ENCODE results near the gene GLCCI1.
"Not testable (repeated sequence)": the region's sequence is repeated elsewhere in the genome, so short reads cannot be mapped to it uniquely, and the experiment has no call there.

Gene GLCCI1

GRCh38 chr7:8084836-8085235 is 116.2 kb downstream of the GLCCI1 start:
- no peak overlapping the region for H3K9ac ChIP-seq (ENCODE audit: low read length)

GRCh38 chr7:8085420-8085819 is 116.8 kb downstream of the GLCCI1 start:
- Histone ChIP-seq H3K27me3 (ENCODE audit: control insufficient read depth, insufficient read depth, low read length) (no peaks in the 10 kb centered on the region), H3K9ac (ENCODE audit: low read length) (no peak overlapping the region), H3K36me3 (ENCODE audit: control insufficient read depth, low read depth, low read length) (peaks cover 3% of the 10 kb centered on the region), H3K4me1 (ENCODE audit: control insufficient read depth, low read depth, low read length) (peaks cover 12% of the 10 kb centered on the region), H3K4me3 (ENCODE audit: low read length) (no peak overlapping the region), H3K9me3 (ENCODE audit: control insufficient read depth, low read depth, low read length) (no peaks in the 10 kb centered on the region), H3K27ac (ENCODE audit: low read length) (no peak overlapping the region)

More at GRCh38 chr7:8084836-8085235, 116.2 kb downstream of the GLCCI1 start:
- no peaks in the 10 kb centered on the region for H3K9me3 ChIP-seq (ENCODE audit: control insufficient read depth, low read depth, low read length)
- H3K4me3 ChIP-seq (ENCODE audit: low read length) = no peak overlapping the region
- H3K36me3 ChIP-seq (ENCODE audit: control insufficient read depth, low read depth, low read length) = peaks cover 3% of the 10 kb centered on the region
- no peak overlapping the region for H3K27ac ChIP-seq (ENCODE audit: low read length)
- H3K27me3 ChIP-seq (ENCODE audit: control insufficient read depth, insufficient read depth, low read length) = no peaks in the 10 kb centered on the region
- peaks cover 12% of the 10 kb centered on the region for H3K4me1 ChIP-seq (ENCODE audit: control insufficient read depth, low read depth, low read length)

GRCh38 chr7:8086239-8086638 is 117.6 kb downstream of the GLCCI1 start:
- Histone ChIP-seq H3K4me1 (ENCODE audit: control insufficient read depth, low read depth, low read length) (peaks cover 12% of the 10 kb centered on the region), H3K4me3 (ENCODE audit: low read length) (no peak overlapping the region), H3K36me3 (ENCODE audit: control insufficient read depth, low read depth, low read length) (peaks cover 3% of the 10 kb centered on the region), H3K27ac (ENCODE audit: low read length) (no peak overlapping the region), H3K9ac (ENCODE audit: low read length) (no peak overlapping the region), H3K9me3 (ENCODE audit: control insufficient read depth, low read depth, low read length) (no peaks in the 10 kb centered on the region), H3K27me3 (ENCODE audit: control insufficient read depth, insufficient read depth, low read length) (no peaks in the 10 kb centered on the region)

GRCh38 chr7:8089036-8089780 is 120.6 kb downstream of the GLCCI1 start:
- Histone ChIP-seq H3K27me3 (ENCODE audit: control insufficient read depth, insufficient read depth, low read length) (no peaks in the 10 kb centered on the region), H3K27ac (ENCODE audit: low read length) (no peak overlapping the region), H3K36me3 (ENCODE audit: control insufficient read depth, low read depth, low read length) (peaks cover 3% of the 10 kb centered on the region), H3K9ac (ENCODE audit: low read length) (no peak overlapping the region), H3K4me3 (ENCODE audit: low read length) (no peak overlapping the region), H3K9me3 (ENCODE audit: control insufficient read depth, low read depth, low read length) (no peaks in the 10 kb centered on the region), H3K4me1 (ENCODE audit: control insufficient read depth, low read depth, low read length) (peaks cover 11% of the 10 kb centered on the region)

GRCh38 chr7:8092140-8092539 is 123.5 kb downstream of the GLCCI1 start:
- Histone ChIP-seq H3K27ac (ENCODE audit: low read length) (no peak overlapping the region), H3K4me1 (ENCODE audit: control insufficient read depth, low read depth, low read length) (no peaks in the 10 kb centered on the region), H3K36me3 (ENCODE audit: control insufficient read depth, low read depth, low read length) (no peaks in the 10 kb centered on the region), H3K4me3 (ENCODE audit: low read length) (no peak overlapping the region), H3K27me3 (ENCODE audit: control insufficient read depth, insufficient read depth, low read length) (no peaks in the 10 kb centered on the region), H3K9ac (ENCODE audit: low read length) (no peak overlapping the region), H3K9me3 (ENCODE audit: control insufficient read depth, low read depth, low read length) (peaks cover 3% of the 10 kb centered on the region)

- Histone ChIP-seq H3K27ac (ENCODE audit: low read length) (no peak overlapping the region), H3K4me1 (ENCODE audit: control insufficient read depth, low read depth, low read length) (no peaks in the 10 kb centered on the region), H3K36me3 (ENCODE audit: control insufficient read depth, low read depth, low read length) (no peaks in the 10 kb centered on the region), H3K4me3 (ENCODE audit: low read length) (no peak overlapping the region), H3K9ac (ENCODE audit: low read length) (no peak overlapping the region), H3K9me3 (ENCODE audit: control insufficient read depth, low read depth, low read length) (peaks cover 3% of the 10 kb centered on the region), H3K27me3 (ENCODE audit: control insufficient read depth, insufficient read depth, low read length) (no peaks in the 10 kb centered on the region)
These were observed 125.9 kb downstream of the GLCCI1 start for GRCh38 chr7:8094164-8095140.

GRCh38 chr7:8101292-8101691 is 132.7 kb downstream of the GLCCI1 start:
- not testable (repeated sequence) for H3K4me3 ChIP-seq (ENCODE audit: low read length); H3K36me3 ChIP-seq (ENCODE audit: control insufficient read depth, low read depth, low read length); H3K9me3 ChIP-seq (ENCODE audit: control insufficient read depth, low read depth, low read length); H3K9ac ChIP-seq (ENCODE audit: low read length); H3K27me3 ChIP-seq (ENCODE audit: control insufficient read depth, insufficient read depth, low read length); H3K27ac ChIP-seq (ENCODE audit: low read length); H3K4me1 ChIP-seq (ENCODE audit: control insufficient read depth, low read depth, low read length)

GRCh38 chr7:8103282-8103681 is 134.7 kb downstream of the GLCCI1 start:
- no peaks in the 10 kb centered on the region for H3K27me3 ChIP-seq (ENCODE audit: control insufficient read depth, insufficient read depth, low read length)
- H3K36me3 ChIP-seq (ENCODE audit: control insufficient read depth, low read depth, low read length) = no peaks in the 10 kb centered on the region
- no peak overlapping the region for H3K4me3 ChIP-seq (ENCODE audit: low read length)

GRCh38 chr7:8105449-8106095 is 137.0 kb downstream of the GLCCI1 start:
- H3K27ac ChIP-seq (ENCODE audit: low read length) = no peak overlapping the region
- H3K9me3 ChIP-seq (ENCODE audit: control insufficient read depth, low read depth, low read length) = no peaks in the 10 kb centered on the region
- H3K36me3 ChIP-seq (ENCODE audit: control insufficient read depth, low read depth, low read length) = no peaks in the 10 kb centered on the region
- H3K4me3 ChIP-seq (ENCODE audit: low read length) = no peak overlapping the region
- peaks cover 11% of the 10 kb centered on the region for H3K4me1 ChIP-seq (ENCODE audit: control insufficient read depth, low read depth, low read length)
- no peaks in the 10 kb centered on the region for H3K27me3 ChIP-seq (ENCODE audit: control insufficient read depth, insufficient read depth, low read length)
- H3K9ac ChIP-seq (ENCODE audit: low read length) = no peak overlapping the region

More at GRCh38 chr7:8103282-8103681, 134.7 kb downstream of the GLCCI1 start:
- Histone ChIP-seq H3K9ac (ENCODE audit: low read length) (no peak overlapping the region), H3K4me1 (ENCODE audit: control insufficient read depth, low read depth, low read length) (no peaks in the 10 kb centered on the region), H3K9me3 (ENCODE audit: control insufficient read depth, low read depth, low read length) (no peaks in the 10 kb centered on the region), H3K27ac (ENCODE audit: low read length) (no peak overlapping the region)

GRCh38 chr7:8109196-8110022 is 140.8 kb downstream of the GLCCI1 start:
- H3K9ac ChIP-seq (ENCODE audit: low read length) = no peak overlapping the region
- no peaks in the 10 kb centered on the region for H3K36me3 ChIP-seq (ENCODE audit: control insufficient read depth, low read depth, low read length)
- no peaks in the 10 kb centered on the region for H3K9me3 ChIP-seq (ENCODE audit: control insufficient read depth, low read depth, low read length)
- peaks cover 27% of the 10 kb centered on the region for H3K4me1 ChIP-seq (ENCODE audit: control insufficient read depth, low read depth, low read length)
- H3K4me3 ChIP-seq (ENCODE audit: low read length) = no peak overlapping the region
- no peak overlapping the region for H3K27ac ChIP-seq (ENCODE audit: low read length)
- H3K27me3 ChIP-seq (ENCODE audit: control insufficient read depth, insufficient read depth, low read length) = no peaks in the 10 kb centered on the region
